DND-41 (cell line): Measurements from ENCODE around the gene FUBP1.
A peak's percentile ranks its signal among the peaks of the same experiment; 100 is the strongest.

Experiments
- ATAC-seq: fragments of 200-7000 bp; cut with Tn5 transposase; 3 replicates; pipeline ENCODE4 v1.9.1; 2021; ENCODE audit warnings: low read depth; ENCODE audit not compliant: insufficient read depth
- DNase-seq: peaks from one replicate; pipeline ENCODE4 v3.0.0-alpha.2; 2020
- H2AFZ ChIP-seq: 2 replicates; pipeline ENCODE4 v1.6.0; 2012; ENCODE audit warnings: low read depth, low read length
- H3K27ac ChIP-seq: 2 replicates; pipeline ENCODE4 v1.5.1; 2012; ENCODE audit warnings: low read length, inconsistent platforms
- H3K27me3 ChIP-seq: fragments of 200-600 bp; sonication (generic); 2 replicates; pipeline ENCODE4 v1.6.0; 2012; ENCODE audit warnings: low read length, mild to moderate bottlenecking, inconsistent platforms; ENCODE audit not compliant: insufficient read depth, poor library complexity
- H3K36me3 ChIP-seq: 2 replicates; pipeline ENCODE4 v1.5.1; 2012; ENCODE audit warnings: low read length, inconsistent platforms; ENCODE audit not compliant: insufficient read depth
- H3K4me1 ChIP-seq: 2 replicates; pipeline ENCODE4 v1.5.1; 2012; ENCODE audit warnings: mild to moderate bottlenecking, low read length; ENCODE audit not compliant: insufficient read depth
- H3K4me2 ChIP-seq: 2 replicates; pipeline ENCODE4 v1.6.0; 2012; ENCODE audit warnings: mild to moderate bottlenecking, moderate library complexity, low read length, inconsistent platforms; ENCODE audit not compliant: insufficient read depth
- H3K4me3 ChIP-seq, 2 experiments: fragments of 200-600 bp in 1 of 2; shearing (Covaris generic) in 1 of 2; 2 replicates each; pipeline ENCODE4 v1.5.1; 2012 to 2016; ENCODE audit warnings: inconsistent platforms in 2 of 2, low read length in 2 of 2, mild to moderate bottlenecking in 2 of 2, low read depth in 1 of 2, moderate library complexity in 1 of 2
- H3K79me2 ChIP-seq: 2 replicates; pipeline ENCODE4 v1.6.0; 2012; ENCODE audit warnings: low read length, inconsistent platforms; ENCODE audit not compliant: insufficient read depth
- H3K9ac ChIP-seq: 2 replicates; pipeline ENCODE4 v1.6.0; 2012; ENCODE audit warnings: low read depth, mild to moderate bottlenecking, inconsistent platforms, low read length, moderate library complexity
- H3K9me3 ChIP-seq: 2 replicates; pipeline ENCODE4 v1.5.1; 2012; ENCODE audit warnings: low read length, moderate library complexity, mild to moderate bottlenecking, inconsistent platforms; ENCODE audit not compliant: insufficient read depth, severe bottlenecking
- H4K20me1 ChIP-seq: 2 replicates; pipeline ENCODE4 v1.6.0; 2012; ENCODE audit warnings: low read length; ENCODE audit not compliant: insufficient read depth
- CTCF ChIP-seq: IDR thresholded peaks from 2 replicates; pipeline ENCODE4 v1.5.1; 2012; ENCODE audit warnings: borderline replicate concordance, low read length, moderate library complexity, mild to moderate bottlenecking; ENCODE audit not compliant: poor library complexity, severe bottlenecking; ENCODE audit errors: extremely low read depth
- EZH2 ChIP-seq: IDR thresholded peaks from 3 replicates; pipeline ENCODE4 v1.6.1; 2012; ENCODE audit warnings: borderline replicate concordance, low read depth, mild to moderate bottlenecking, moderate library complexity, low read length, inconsistent platforms; ENCODE audit not compliant: severe bottlenecking

The FUBP1 gene

GRCh38 chr1:77900687-77901293 is 78.1 kb downstream of the FUBP1 start:
- no peaks in the 10 kb centered on the region for H4K20me1 ChIP-seq
- H3K4me3 ChIP-seq = no peak overlapping the region
- H3K4me2 ChIP-seq = no peak overlapping the region
- no peak overlapping the region for H3K9ac ChIP-seq
- no peak overlapping the region for H3K27ac ChIP-seq
- no peak overlapping the region for H2AFZ ChIP-seq
- H3K27me3 ChIP-seq = no peaks in the 10 kb centered on the region
- H3K4me1 ChIP-seq = no peaks in the 10 kb centered on the region
- TF ChIP-seq CTCF (peak; percentile 68), EZH2 (no peak)
- H3K36me3 ChIP-seq = no peaks in the 10 kb centered on the region
- H3K79me2 ChIP-seq = no peaks in the 10 kb centered on the region
- DNase-seq (peak; percentile 22), ATAC-seq (peak; percentile 69; the same call in 2 of the 3 replicates)
- H3K9me3 ChIP-seq = no peaks in the 10 kb centered on the region

- H3K4me2 ChIP-seq = no peak overlapping the region
- no peaks in the 10 kb centered on the region for H3K36me3 ChIP-seq
- no peak overlapping the region for H3K4me3 ChIP-seq
- no peaks in the 10 kb centered on the region for H3K79me2 ChIP-seq
- DNase-seq (no peak), ATAC-seq (no peak)
- no peak overlapping the region for H3K9ac ChIP-seq
- H3K9me3 ChIP-seq = no peaks in the 10 kb centered on the region
- no peaks in the 10 kb centered on the region for H3K27me3 ChIP-seq
- TF ChIP-seq EZH2 = no peak
- no peak for TF ChIP-seq CTCF
- no peak overlapping the region for H2AFZ ChIP-seq
- H4K20me1 ChIP-seq = no peaks in the 10 kb centered on the region
- no peaks in the 10 kb centered on the region for H3K4me1 ChIP-seq
- H3K27ac ChIP-seq = no peak overlapping the region
These were observed 79.1 kb downstream of the FUBP1 start for GRCh38 chr1:77899647-77900320.
